Upper lobe of left lung (tissue), 4 donors: ENCODE measurements around the gene ETFA.

Source experiments
- EP300 ChIP-seq, 4 donors: sonication (generic); formaldehyde crosslinking; IDR thresholded peaks; one replicate each; pipeline ENCODE4 v1.5.1; 2017; ENCODE audit warnings: antibody characterized with exemption in 4 of 4, control low read depth in 2 of 4
- POLR2A ChIP-seq, 4 donors: fragments of 450-650 bp; IDR thresholded peaks; one replicate each; pipeline ENCODE4 v1.5.1; 2016 to 2017; ENCODE audit warnings: antibody characterized with exemption in 4 of 4, mild to moderate bottlenecking in 2 of 4
- TF ChIP-seq, protein P1 (sequence below), 6 experiments: fragments of 450-650 bp in 4 of 6; fragments of 200-600 bp in 2 of 6; sonication (generic) in 2 of 6; IDR thresholded peaks; one replicate each; pipeline ENCODE4 v1.5.1; 2016 to 2019; ENCODE audit warnings: antibody characterized with exemption in 6 of 6

- TF ChIP-seq, protein P1, sequence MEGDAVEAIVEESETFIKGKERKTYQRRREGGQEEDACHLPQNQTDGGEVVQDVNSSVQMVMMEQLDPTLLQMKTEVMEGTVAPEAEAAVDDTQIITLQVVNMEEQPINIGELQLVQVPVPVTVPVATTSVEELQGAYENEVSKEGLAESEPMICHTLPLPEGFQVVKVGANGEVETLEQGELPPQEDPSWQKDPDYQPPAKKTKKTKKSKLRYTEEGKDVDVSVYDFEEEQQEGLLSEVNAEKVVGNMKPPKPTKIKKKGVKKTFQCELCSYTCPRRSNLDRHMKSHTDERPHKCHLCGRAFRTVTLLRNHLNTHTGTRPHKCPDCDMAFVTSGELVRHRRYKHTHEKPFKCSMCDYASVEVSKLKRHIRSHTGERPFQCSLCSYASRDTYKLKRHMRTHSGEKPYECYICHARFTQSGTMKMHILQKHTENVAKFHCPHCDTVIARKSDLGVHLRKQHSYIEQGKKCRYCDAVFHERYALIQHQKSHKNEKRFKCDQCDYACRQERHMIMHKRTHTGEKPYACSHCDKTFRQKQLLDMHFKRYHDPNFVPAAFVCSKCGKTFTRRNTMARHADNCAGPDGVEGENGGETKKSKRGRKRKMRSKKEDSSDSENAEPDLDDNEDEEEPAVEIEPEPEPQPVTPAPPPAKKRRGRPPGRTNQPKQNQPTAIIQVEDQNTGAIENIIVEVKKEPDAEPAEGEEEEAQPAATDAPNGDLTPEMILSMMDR (IDR thresholded peaks at IDR 0.05), result no peak
- TF ChIP-seq EP300 (IDR thresholded peaks at IDR 0.05) (no peak), POLR2A (IDR thresholded peaks at IDR 0.05) (no peak)
Measured at GRCh38 chr15:76320012-76320411, 8.7 kb upstream of the ETFA start.
